Suprapubic skin (tissue), 4 donors: ENCODE measurements around the gene UNC13D. TPM values are rescaled to one million over a fixed set of nuclear protein-coding genes. Genes with fewer than 3 reads are reported as not detected.
"Not testable (repeated sequence)": the region's sequence is repeated elsewhere in the genome, so short reads cannot be mapped to it uniquely, and the experiment has no call there.

Source experiments
- DNase-seq, 2 donors: peaks; one replicate each; pipeline ENCODE4 v3.0.0-alpha.2; 2019; ENCODE audit warnings: low spot score in 2 of 2
- H3K27ac ChIP-seq: fragments of 200-600 bp; sonication (generic); one replicate; pipeline ENCODE4 v1.5.1; 2019
- H3K27me3 ChIP-seq: fragments of 200-600 bp; sonication (generic); one replicate; pipeline ENCODE4 v1.5.1; 2019
- H3K36me3 ChIP-seq: fragments of 200-600 bp; sonication (generic); one replicate; pipeline ENCODE4 v1.5.1; 2019
- H3K4me1 ChIP-seq: fragments of 200-600 bp; sonication (generic); one replicate; pipeline ENCODE4 v1.5.1; 2019
- H3K4me3 ChIP-seq: fragments of 200-600 bp; sonication (generic); one replicate; pipeline ENCODE4 v1.5.1; 2019; ENCODE audit warnings: mild to moderate bottlenecking
- H3K9me3 ChIP-seq: fragments of 200-600 bp; sonication (generic); one replicate; pipeline ENCODE4 v1.5.1; 2019
- CTCF ChIP-seq, 2 donors: fragments of 200-600 bp in 1 of 2; fragments of 450-650 bp in 1 of 2; sonication (generic) in 1 of 2; IDR thresholded peaks; one replicate each; pipeline ENCODE4 v1.5.1; 2016 to 2019; ENCODE audit warnings: antibody characterized with exemption in 2 of 2, mild to moderate bottlenecking in 1 of 2, moderate library complexity in 1 of 2
- EP300 ChIP-seq: sonication (generic); formaldehyde crosslinking; IDR thresholded peaks from one replicate; pipeline ENCODE4 v1.6.1; 2017; ENCODE audit warnings: antibody characterized with exemption
- POLR2A ChIP-seq, 2 donors: fragments of 450-650 bp; IDR thresholded peaks; one replicate each; pipeline ENCODE4 v1.6.1; 2017; ENCODE audit warnings: antibody characterized with exemption in 2 of 2, mild to moderate bottlenecking in 2 of 2, moderate library complexity in 2 of 2
- POLR2AphosphoS5 ChIP-seq, 3 donors: sonication (generic); formaldehyde crosslinking; IDR thresholded peaks; one replicate each; pipeline ENCODE4 v1.6.1; 2017; ENCODE audit warnings: antibody characterized with exemption in 3 of 3
- WGBS: methylation state at CpG from one replicate; pipeline ENCODE4 v1.1.5; 2018; 5-methylcytosine and 5-hydroxymethylcytosine counted together
- total RNA-seq, 4 donors: library from RNA; depleted of rRNA; stranded (reverse); fragments of >200 nt; gene quantifications; one replicate each; pipeline ENCODE4 v1.1.0, GENCODE V29; 2016

The UNC13D gene
- total RNA-seq, 4 donors from 2014 or later = 5.2 to 21.0 (median 7.2) TPM

DNA sequence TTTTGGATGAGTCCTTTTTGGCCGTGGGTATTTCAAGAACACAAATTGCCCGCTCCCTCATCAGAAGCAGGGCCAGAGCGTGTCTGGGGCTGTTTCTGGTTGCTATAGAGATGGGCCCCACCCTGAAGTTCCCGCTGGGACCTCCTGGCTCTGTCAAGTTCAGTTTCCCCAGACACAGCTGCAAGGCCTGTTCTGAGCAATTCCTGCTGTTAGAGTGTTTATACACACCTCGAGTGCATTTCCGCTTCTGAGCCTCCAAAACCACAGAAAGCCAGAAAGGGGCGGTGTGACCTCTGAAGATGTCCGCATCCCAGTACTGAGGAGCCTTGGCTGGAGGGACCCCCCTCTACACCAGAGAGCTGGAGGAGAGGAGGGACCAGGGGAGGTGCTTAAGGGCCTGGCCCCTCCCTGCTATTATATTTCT, 20.3 kb upstream of the UNC13D start:
- Histone ChIP-seq H3K9me3 (no peaks in the 10 kb centered on the region), H3K4me3 (no peak overlapping the region), H3K27me3 (no peaks in the 10 kb centered on the region), H3K27ac (peak overlapping the region; percentile 13), H3K4me1 (peaks cover 36% of the 10 kb centered on the region), H3K36me3 (no peaks in the 10 kb centered on the region)
- DNase-seq = peak; percentile 88 to 91
- 8% methylated on average over 5 of the region's 8 CpGs for WGBS
- no peak for TF ChIP-seq POLR2A (IDR thresholded peaks at IDR 0.05)
- TF ChIP-seq POLR2AphosphoS5 (IDR thresholded peaks at IDR 0.05) = no peak
- no peak for TF ChIP-seq EP300
- TF ChIP-seq CTCF (IDR thresholded peaks at IDR 0.05) = no peak

GRCh38 chr17:75861927-75862317, 17.7 kb upstream of the UNC13D start:
- Histone ChIP-seq H3K4me3 (no peak overlapping the region), H3K27ac (peak overlapping the region; percentile 71), H3K36me3 (no peaks in the 10 kb centered on the region), H3K9me3 (no peaks in the 10 kb centered on the region), H3K4me1 (peaks cover 24% of the 10 kb centered on the region), H3K27me3 (no peaks in the 10 kb centered on the region)
- no peak for DNase-seq
- TF ChIP-seq POLR2A (IDR thresholded peaks at IDR 0.05) (peak in 1 of 2 donors; percentile 65), CTCF (IDR thresholded peaks at IDR 0.05) (no peak), POLR2AphosphoS5 (IDR thresholded peaks at IDR 0.05) (peak in 1 of 3 donors; percentile 67), EP300 (no peak)
- WGBS = 75% methylated on average over 9 of the region's 9 CpGs

DNA sequence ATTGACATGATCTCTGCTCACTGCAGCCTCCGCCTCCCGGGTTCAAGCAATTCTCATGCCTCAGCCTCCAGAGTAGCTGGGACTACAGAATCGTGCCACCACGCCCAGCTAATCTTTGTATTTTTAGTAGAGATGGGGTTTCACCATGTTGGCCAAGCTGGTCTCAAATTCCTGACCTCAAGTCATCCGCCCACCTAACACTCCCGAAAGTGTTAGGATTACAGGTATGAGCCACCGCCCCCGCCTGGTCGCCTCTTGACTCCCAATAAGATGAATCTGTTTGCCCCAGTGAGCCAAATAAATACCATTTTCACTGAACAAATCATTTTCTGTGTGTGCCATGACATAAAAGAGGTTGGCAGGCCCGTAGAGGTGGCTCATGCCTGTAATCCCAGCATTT, 15.2 kb upstream of the UNC13D start:
- not testable (repeated sequence) for H3K9me3 ChIP-seq, H3K4me3 ChIP-seq, H3K27me3 ChIP-seq, H3K36me3 ChIP-seq, DNase-seq
- Histone ChIP-seq H3K27ac (peak overlapping the region; percentile 26), H3K4me1 (peaks cover 24% of the 10 kb centered on the region)
- WGBS = 91% methylated on average over 10 of the region's 10 CpGs

DNA sequence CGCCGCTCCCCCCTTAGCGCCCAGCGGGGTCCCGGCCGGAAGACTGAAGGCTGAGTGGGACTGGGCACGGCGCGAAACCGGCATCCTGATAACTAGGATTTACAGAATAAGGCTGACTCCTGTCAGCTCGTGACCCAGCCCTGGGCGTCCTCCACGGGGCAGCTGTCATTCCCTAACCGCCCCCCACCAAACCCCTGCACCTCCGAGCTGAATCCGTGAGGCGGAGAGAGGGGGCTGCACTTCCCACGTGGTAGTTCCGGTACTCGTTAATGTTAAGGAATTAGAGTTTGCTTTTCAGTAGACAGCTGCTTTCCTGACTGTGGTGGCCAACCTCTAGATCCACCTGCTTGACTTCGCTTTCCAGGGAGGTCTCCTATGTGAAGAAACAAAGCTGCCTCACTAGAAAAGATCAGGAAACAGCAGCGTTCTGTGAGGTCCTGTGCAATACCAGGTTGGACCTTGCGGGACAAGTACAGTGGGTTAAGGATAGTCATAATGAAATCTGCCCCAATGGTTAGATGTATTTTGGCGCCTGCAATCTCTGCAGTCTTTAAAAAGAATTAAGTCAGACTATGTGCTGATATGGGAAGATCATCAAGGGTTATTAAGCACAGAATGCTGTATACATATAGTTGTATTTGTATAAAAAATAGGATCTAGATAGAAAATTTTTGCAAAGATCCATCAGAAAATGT, 12.0 kb upstream of the UNC13D start:
- Histone ChIP-seq H3K27ac (peak overlapping the region; percentile 93), H3K36me3 (peaks cover 10% of the 10 kb centered on the region), H3K4me3 (peak overlapping the region; percentile 61), H3K27me3 (no peaks in the 10 kb centered on the region), H3K4me1 (peaks cover 39% of the 10 kb centered on the region), H3K9me3 (no peaks in the 10 kb centered on the region)
- 11% methylated on average over 10 of the region's 24 CpGs for WGBS
- DNase-seq = no peak
- TF ChIP-seq POLR2A (IDR thresholded peaks at IDR 0.05) = no peak
- no peak for TF ChIP-seq CTCF (IDR thresholded peaks at IDR 0.05)
- TF ChIP-seq POLR2AphosphoS5 (IDR thresholded peaks at IDR 0.05) = no peak
- TF ChIP-seq EP300 = no peak

DNA sequence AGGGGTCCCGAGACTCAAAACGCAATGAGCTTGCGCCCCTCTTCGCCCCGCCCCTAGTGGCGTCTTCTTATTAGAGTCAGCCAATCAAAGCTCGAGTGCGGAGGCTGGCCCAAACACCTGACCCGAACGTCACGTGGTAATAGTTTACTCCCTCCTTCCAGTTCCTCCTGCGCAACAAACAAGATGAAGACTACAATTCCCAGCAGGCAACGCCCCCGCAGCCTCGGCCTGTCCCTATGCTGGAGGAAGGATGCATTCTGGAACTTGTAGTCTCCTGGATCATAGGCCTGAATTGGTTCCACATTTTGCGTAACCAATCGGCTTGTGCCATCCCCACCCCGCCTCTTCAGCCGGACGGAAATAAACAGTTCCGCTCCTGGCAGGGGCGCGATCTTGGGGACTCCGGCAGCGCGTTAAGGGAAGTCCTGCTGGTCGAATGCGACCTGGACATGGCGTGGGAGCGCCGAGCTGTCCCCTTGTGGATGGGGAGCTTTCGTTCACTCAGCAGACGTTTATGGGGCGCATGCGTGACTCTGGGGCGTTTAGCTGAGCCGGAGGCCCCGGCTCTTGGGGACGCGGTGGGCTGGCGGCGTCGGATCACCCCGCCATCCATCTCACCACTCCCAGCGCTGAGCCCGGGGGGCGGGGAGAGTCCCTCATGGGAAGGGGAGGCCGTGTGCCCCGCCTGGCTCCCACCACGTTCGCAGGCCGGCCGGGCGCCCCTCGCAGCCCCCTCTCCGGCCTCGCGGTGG, 11.3 kb upstream of the UNC13D start, which contains the start of gene WBP2:
TSS of gene WBP2 (minus strand) at position 26 of the 752 bp plus-strand sequence. CDS start 38 bp downstream, outside the sequence.
- 0% methylated on average over 15 of the region's 58 CpGs for WGBS
- Histone ChIP-seq H3K36me3 (peaks cover 18% of the 10 kb centered on the region), H3K27ac (peak within 1 kb of the TSS; percentile 93), H3K4me1 (peaks cover 39% of the 10 kb centered on the region), H3K4me3 (peak within 1 kb of the TSS; percentile 61), H3K9me3 (no peaks in the 10 kb centered on the region), H3K27me3 (no peaks in the 10 kb centered on the region)
- TF ChIP-seq POLR2A (IDR thresholded peaks at IDR 0.05) (peak; percentile 94 to 98), POLR2AphosphoS5 (IDR thresholded peaks at IDR 0.05) (peak; percentile 96 to 100 (median 99)), CTCF (IDR thresholded peaks at IDR 0.05) (peak; percentile 21 to 30), EP300 (no peak)
- DNase-seq = peak; percentile 100
